SK-N-SH (cell line): ENCODE results near the gene ZNF180.
"Not testable (repeated sequence)": the region's sequence is repeated elsewhere in the genome, so short reads cannot be mapped to it uniquely, and the experiment has no call there.

ENCODE experiments used
- CTCF ChIP-seq: fragments of 200-600 bp; sonication (generic); IDR thresholded peaks from 2 replicates; pipeline ENCODE4 v1.6.1; 2017; ENCODE audit warnings: antibody characterized with exemption, mild to moderate bottlenecking, moderate library complexity
- FOXM1 ChIP-seq: IDR thresholded peaks from 2 replicates; pipeline ENCODE4 v1.4.0; 2012; ENCODE audit warnings: low read depth, mild to moderate bottlenecking
- GABPA ChIP-seq: IDR thresholded peaks from 2 replicates; pipeline ENCODE4 v1.4.0; 2012; ENCODE audit warnings: low read depth, mild to moderate bottlenecking
- PBX3 ChIP-seq: IDR thresholded peaks from 2 replicates; pipeline ENCODE4; 2012
- POLR2AphosphoS5 ChIP-seq: IDR thresholded peaks from 2 replicates; pipeline ENCODE4 v1.6.1; 2012; ENCODE audit warnings: low read depth, low read length
- RCOR1 ChIP-seq: fragments of 150-350 bp; IDR thresholded peaks from 2 replicates; pipeline ENCODE4 v1.6.1; 2017; ENCODE audit warnings: antibody characterized with exemption, low read length
- SMC3 ChIP-seq: IDR thresholded peaks from 2 replicates; pipeline ENCODE4 v1.6.1; 2012; ENCODE audit warnings: low read depth, low read length, improper control_type of control experiment
- TCF12 ChIP-seq: IDR thresholded peaks from 2 replicates; pipeline ENCODE4 v1.4.0; 2012
- TEAD4 ChIP-seq: IDR thresholded peaks from 2 replicates; pipeline ENCODE4 v1.4.0; 2012; ENCODE audit warnings: mild to moderate bottlenecking, borderline replicate concordance; ENCODE audit not compliant: insufficient read depth
- YY1 ChIP-seq: IDR thresholded peaks from 2 replicates; pipeline ENCODE4 v1.4.0; 2012; ENCODE audit warnings: low read depth, mild to moderate bottlenecking
- ZBTB33 ChIP-seq: IDR thresholded peaks from 2 replicates; pipeline ENCODE4 v1.4.0; 2012; ENCODE audit warnings: low read depth, borderline replicate concordance

GRCh38 chr19:44468730-44469129 is 31.6 kb downstream of the ZNF180 start:
- TF ChIP-seq GABPA, CTCF, PBX3, RCOR1, FOXM1, ZBTB33, POLR2AphosphoS5, TEAD4, YY1, TCF12, SMC3: not testable (repeated sequence)
